Trophoblast cell (in vitro differentiated cells and primary cell): Measurements from ENCODE around the gene EXOC4.

Experiments
- DNase-seq, 2 donors: peaks; one replicate each; pipeline ENCODE4 v3.0.0-alpha.2; 2016
- H2AFZ ChIP-seq: 2 replicates; pipeline ENCODE4 v1.6.1; 2013; ENCODE audit warnings: low read length, moderate library complexity, mild to moderate bottlenecking; ENCODE audit not compliant: insufficient read depth, poor library complexity
- H2AK5ac ChIP-seq: 2 replicates; pipeline ENCODE4 v1.6.1; 2013; ENCODE audit warnings: mild to moderate bottlenecking, low read length
- H2BK120ac ChIP-seq: 2 replicates; pipeline ENCODE4 v1.6.1; 2013; ENCODE audit warnings: low read length, mild to moderate bottlenecking, moderate library complexity; ENCODE audit not compliant: insufficient read depth, poor library complexity
- H2BK12ac ChIP-seq: 2 replicates; pipeline ENCODE4 v1.6.1; 2013; ENCODE audit warnings: mild to moderate bottlenecking, low read length, moderate library complexity
- H2BK5ac ChIP-seq: 2 replicates; pipeline ENCODE4 v1.6.1; 2013; ENCODE audit warnings: low read length, low read depth, moderate library complexity, mild to moderate bottlenecking; ENCODE audit not compliant: poor library complexity
- H3K14ac ChIP-seq: 2 replicates; pipeline ENCODE4 v1.6.1; 2013; ENCODE audit warnings: mild to moderate bottlenecking, low read length
- H3K18ac ChIP-seq: 2 replicates; pipeline ENCODE4 v1.6.1; 2013; ENCODE audit warnings: mild to moderate bottlenecking, low read length
- H3K23ac ChIP-seq: 2 replicates; pipeline ENCODE4 v1.6.1; 2013; ENCODE audit warnings: low read length
- H3K27ac ChIP-seq: 2 replicates; pipeline ENCODE4 v1.5.1; 2013; ENCODE audit warnings: low read depth, mild to moderate bottlenecking, inconsistent platforms, low read length, moderate library complexity
- H3K27me3 ChIP-seq: 2 replicates; pipeline ENCODE4 v1.6.1; 2013; ENCODE audit warnings: inconsistent platforms, mild to moderate bottlenecking, low read length, moderate library complexity; ENCODE audit not compliant: insufficient read depth
- H3K36me3 ChIP-seq, 2 experiments: 1 replicate in 1 of 2; 2 replicates in 1 of 2; pipeline ENCODE4 v1.6.1; 2013; ENCODE audit warnings: low read length in 2 of 2, mild to moderate bottlenecking in 2 of 2, moderate library complexity in 1 of 2; ENCODE audit not compliant: insufficient read depth in 2 of 2, control insufficient read depth in 1 of 2
- H3K4ac ChIP-seq: 2 replicates; pipeline ENCODE4 v1.6.1; 2013; ENCODE audit warnings: low read depth, mild to moderate bottlenecking, low read length, moderate library complexity
- H3K4me1 ChIP-seq, 2 experiments: 1 replicate in 1 of 2; 2 replicates in 1 of 2; pipeline ENCODE4 v1.6.1; 2013; ENCODE audit warnings: low read length in 2 of 2, mild to moderate bottlenecking in 2 of 2, moderate library complexity in 1 of 2; ENCODE audit not compliant: insufficient read depth in 2 of 2, control insufficient read depth in 1 of 2
- H3K4me2 ChIP-seq: 2 replicates; pipeline ENCODE4 v1.6.1; 2013; ENCODE audit warnings: inconsistent platforms, mild to moderate bottlenecking, low read length, moderate library complexity
- H3K4me3 ChIP-seq: 2 replicates; pipeline ENCODE4 v1.5.1; 2013; ENCODE audit warnings: mild to moderate bottlenecking, low read depth, low read length, inconsistent platforms
- H3K79me1 ChIP-seq: one replicate; pipeline ENCODE4 v1.6.1; 2013; ENCODE audit warnings: low read length
- H3K79me2 ChIP-seq: 2 replicates; pipeline ENCODE4 v1.6.1; 2013; ENCODE audit warnings: low read length, mild to moderate bottlenecking; ENCODE audit not compliant: control insufficient read depth, insufficient read depth, poor library complexity
- H3K9ac ChIP-seq: 2 replicates; pipeline ENCODE4 v1.6.1; 2013; ENCODE audit warnings: mild to moderate bottlenecking, low read length
- H3K9me3 ChIP-seq: 2 replicates; pipeline ENCODE4 v1.6.1; 2013; ENCODE audit warnings: low read depth, mild to moderate bottlenecking, control low read depth, inconsistent platforms, low read length; ENCODE audit not compliant: insufficient read depth
- H4K12ac ChIP-seq: 2 replicates; pipeline ENCODE4 v1.6.1; 2013; ENCODE audit warnings: low read depth, mild to moderate bottlenecking, low read length, moderate library complexity
- H4K8ac ChIP-seq: 2 replicates; pipeline ENCODE4 v1.6.1; 2013; ENCODE audit warnings: low read depth, mild to moderate bottlenecking, low read length, moderate library complexity
- H4K91ac ChIP-seq: one replicate; pipeline ENCODE4 v1.6.1; 2013; ENCODE audit warnings: low read depth, mild to moderate bottlenecking, low read length, moderate library complexity
- WGBS: extraction: QIAGEN DNeasy Blood & Tissue Kit; methylation state at CpG from one replicate; pipeline ENCODE4 v1.1.7; 2013; ENCODE audit warnings: missing lambda C conversion rate; ENCODE audit not compliant: insufficient read length, insufficient coverage; ENCODE audit errors: extremely low coverage; 5-methylcytosine and 5-hydroxymethylcytosine counted together

EXOC4 gene

GRCh38 chr7:133552079-133552478 lies 299.2 kb downstream of the EXOC4 start:
- Histone ChIP-seq H2BK5ac (no peak overlapping the region), H2AK5ac (no peak overlapping the region), H3K27ac (no peak overlapping the region), H2AFZ (no peak overlapping the region), H2BK12ac (no peak overlapping the region), H3K4me3 (no peak overlapping the region), H3K4ac (no peak overlapping the region), H3K18ac (no peak overlapping the region), H3K27me3 (no peaks in the 10 kb centered on the region), H3K23ac (no peak overlapping the region), H4K91ac (no peak overlapping the region), H4K12ac (no peak overlapping the region), H3K79me2 (no peaks in the 10 kb centered on the region), H3K79me1 (no peaks in the 10 kb centered on the region), H3K36me3 (no peaks in the 10 kb centered on the region), H3K14ac (no peak overlapping the region), H3K4me1 (no peaks in the 10 kb centered on the region), H2BK120ac (no peak overlapping the region), H4K8ac (no peak overlapping the region), H3K9me3 (no peaks in the 10 kb centered on the region), H3K4me2 (no peak overlapping the region), H3K9ac (no peak overlapping the region)
- no CpG with 5 or more reads among the region's 1 CpG for WGBS
- DNase-seq, result no peak

- Histone ChIP-seq H3K4ac (no peak overlapping the region), H3K79me1 (no peaks in the 10 kb centered on the region), H3K23ac (no peak overlapping the region), H2BK120ac (no peak overlapping the region), H3K18ac (no peak overlapping the region), H4K8ac (no peak overlapping the region), H3K27ac (no peak overlapping the region), H4K91ac (no peak overlapping the region), H3K14ac (no peak overlapping the region), H2BK5ac (no peak overlapping the region), H3K79me2 (no peaks in the 10 kb centered on the region), H2BK12ac (no peak overlapping the region), H3K9ac (no peak overlapping the region), H2AFZ (no peak overlapping the region), H3K27me3 (no peaks in the 10 kb centered on the region), H3K4me1 (no peaks in the 10 kb centered on the region), H3K4me3 (no peak overlapping the region), H3K4me2 (no peak overlapping the region), H3K9me3 (no peaks in the 10 kb centered on the region), H4K12ac (no peak overlapping the region), H3K36me3 (no peaks in the 10 kb centered on the region), H2AK5ac (no peak overlapping the region)
- DNase-seq, result no peak
- WGBS, result no CpG with 5 or more reads among the region's 2 CpGs
These were observed 301.5 kb downstream of the EXOC4 start for GRCh38 chr7:133554330-133554729.

GRCh38 chr7:133556048-133556447 lies 303.2 kb downstream of the EXOC4 start:
- no peak overlapping the region for H3K4me2 ChIP-seq
- H3K36me3 ChIP-seq, result no peaks in the 10 kb centered on the region
- no peaks in the 10 kb centered on the region for H3K9me3 ChIP-seq
- no peaks in the 10 kb centered on the region for H3K27me3 ChIP-seq
- H3K27ac ChIP-seq, result no peak overlapping the region
- H2BK12ac ChIP-seq, result no peak overlapping the region
- H2AK5ac ChIP-seq, result no peak overlapping the region
- no peak overlapping the region for H3K14ac ChIP-seq
- DNase-seq, result no peak
- H3K23ac ChIP-seq, result no peak overlapping the region
- H4K91ac ChIP-seq, result no peak overlapping the region
- no peak overlapping the region for H3K18ac ChIP-seq
- H2AFZ ChIP-seq, result no peak overlapping the region
- no CpG with 5 or more reads among the region's 2 CpGs for WGBS
- H3K4me3 ChIP-seq, result no peak overlapping the region
- no peak overlapping the region for H3K4ac ChIP-seq
- no peak overlapping the region for H2BK120ac ChIP-seq
- H3K79me1 ChIP-seq, result no peaks in the 10 kb centered on the region
- no peak overlapping the region for H3K9ac ChIP-seq
- H4K8ac ChIP-seq, result no peak overlapping the region
- H4K12ac ChIP-seq, result no peak overlapping the region
- H3K79me2 ChIP-seq, result no peaks in the 10 kb centered on the region
- no peaks in the 10 kb centered on the region for H3K4me1 ChIP-seq
- no peak overlapping the region for H2BK5ac ChIP-seq

GRCh38 chr7:133556553-133556952 lies 303.7 kb downstream of the EXOC4 start:
- Histone ChIP-seq H3K27me3 (no peaks in the 10 kb centered on the region), H3K79me2 (no peaks in the 10 kb centered on the region), H3K79me1 (no peaks in the 10 kb centered on the region), H3K4me1 (no peaks in the 10 kb centered on the region), H2BK12ac (no peak overlapping the region), H3K18ac (no peak overlapping the region), H3K9me3 (no peaks in the 10 kb centered on the region), H3K9ac (no peak overlapping the region), H3K14ac (no peak overlapping the region), H3K4me3 (no peak overlapping the region), H3K4me2 (no peak overlapping the region), H3K4ac (no peak overlapping the region), H2BK120ac (no peak overlapping the region), H3K27ac (no peak overlapping the region), H2AK5ac (no peak overlapping the region), H4K8ac (no peak overlapping the region), H3K23ac (no peak overlapping the region), H4K12ac (no peak overlapping the region), H3K36me3 (no peaks in the 10 kb centered on the region), H4K91ac (no peak overlapping the region), H2AFZ (no peak overlapping the region), H2BK5ac (no peak overlapping the region)
- DNase-seq, result no peak
- no CpG with 5 or more reads among the region's 6 CpGs for WGBS
